HuH-7.5 (cell line): Measurements from ENCODE around the gene MAT2B.

ENCODE experiments used
- DNase-seq: peaks from one replicate; pipeline ENCODE4 v3.0.0; 2011; ENCODE audit warnings: low spot score

The MAT2B gene

GRCh38 chr5:163505368-163506094 is at the start of gene MAT2B:
MAT2B (plus strand) TSS chr5:163505619; CDS start chr5:163505687, 68 bp downstream.
- DNase-seq: peak; percentile 77

GRCh38 chr5:163456029-163456589 is 49.3 kb upstream of the MAT2B start:
- no peak for DNase-seq

- no peak for DNase-seq
Measured at GRCh38 chr5:163456840-163457239, 48.6 kb upstream of the MAT2B start.

- no peak for DNase-seq
Measured at GRCh38 chr5:163458778-163459385, 46.5 kb upstream of the MAT2B start.

GRCh38 chr5:163459462-163459818 is 46.0 kb upstream of the MAT2B start:
- DNase-seq: no peak

- DNase-seq: peak; percentile 63
Measured at GRCh38 chr5:163459819-163460561, 45.4 kb upstream of the MAT2B start, which contains the start of gene NUDCD2. NUDCD2 (minus strand) TSS chr5:163460102; CDS start chr5:163460050, 52 bp downstream.

GRCh38 chr5:163460562-163461171 is 44.8 kb upstream of the MAT2B start, which contains the start of gene HMMR:
HMMR (plus strand) TSS chr5:163460632; CDS start chr5:163460693, 61 bp downstream.
- no peak for DNase-seq

- no peak for DNase-seq
Measured at GRCh38 chr5:163463063-163463435, 42.4 kb upstream of the MAT2B start.

- no peak for DNase-seq
Measured at GRCh38 chr5:163467682-163468081, 37.7 kb upstream of the MAT2B start.

- no peak for DNase-seq
Measured at GRCh38 chr5:163473635-163474243, 31.7 kb upstream of the MAT2B start.

GRCh38 chr5:163475411-163475810 is 30.0 kb upstream of the MAT2B start:
- no peak for DNase-seq

GRCh38 chr5:163478126-163478981 is 27.1 kb upstream of the MAT2B start:
- no peak for DNase-seq

- DNase-seq: no peak
Measured at GRCh38 chr5:163478982-163479271, 26.5 kb upstream of the MAT2B start.

- no peak for DNase-seq
Measured at GRCh38 chr5:163489055-163489744, 16.2 kb upstream of the MAT2B start.

- DNase-seq: no peak
Measured at GRCh38 chr5:163489745-163490075, 15.7 kb upstream of the MAT2B start.

GRCh38 chr5:163496286-163496685 is 9.1 kb upstream of the MAT2B start:
- no peak for DNase-seq

- DNase-seq: no peak
Measured at GRCh38 chr5:163497315-163497714, 8.1 kb upstream of the MAT2B start.

GRCh38 chr5:163498886-163499285 is 6.5 kb upstream of the MAT2B start:
- no peak for DNase-seq

GRCh38 chr5:163502521-163502920 is 2.9 kb upstream of the MAT2B start:
- no peak for DNase-seq
